ENCODE results near the gene DCC. TPM values are rescaled to one million over a fixed set of nuclear protein-coding genes. Genes with fewer than 3 reads are reported as not detected.

DCC gene
- total RNA-seq, 1 experiment from 2014 or later: 0.72 TPM

DNA sequence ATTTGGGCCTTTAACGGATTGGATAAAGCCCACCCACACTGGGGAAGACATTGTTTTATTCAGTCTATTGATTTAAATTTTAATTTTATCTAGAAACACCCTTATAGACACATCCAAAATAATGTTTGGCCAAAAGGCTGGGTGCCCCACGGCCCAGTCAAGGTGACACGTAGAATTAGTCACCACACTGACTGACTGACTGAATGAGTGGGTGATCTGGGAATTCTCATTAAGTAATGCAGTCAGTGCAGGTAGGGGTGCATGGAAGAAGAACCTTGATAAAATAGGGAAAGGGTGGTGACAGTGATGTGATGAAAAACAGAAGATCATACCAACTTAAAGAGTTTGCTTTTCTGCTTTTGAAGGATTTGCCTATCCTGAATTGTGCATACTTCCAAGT is 554.8 kb downstream of the DCC start:
- DNase-seq (ENCODE audit: low spot score): no peak
- Mint-ChIP-seq H3K9me3 (no peaks in the 10 kb centered on the region), H3K27me3 (ENCODE audit: low read depth) (no peaks in the 10 kb centered on the region), H3K4me3 (no peak overlapping the region), H3K4me1 (peaks cover 5% of the 10 kb centered on the region), H3K27ac (no peak overlapping the region), H3K36me3 (no peaks in the 10 kb centered on the region)
- POLR2A ChIA-PET: no interaction called here
- CTCF ChIA-PET: interaction anchor here (0.6 kb wide), 1 partner anchor 178 kb away, joined by 3 read pairs; no protein-coding TSS in a partner anchor
- no peak for ATAC-seq
- TF ChIP-seq TCF7 (CRISPR knock-in tag; IDR thresholded peaks at IDR 0.05; ENCODE audit: low read depth) (no peak), ZNF138 (CRISPR knock-in tag; conservative IDR thresholded peaks at IDR 0.05) (no peak), IRF1 (CRISPR knock-in tag; IDR thresholded peaks at IDR 0.05) (no peak), GTF2I (CRISPR knock-in tag; conservative IDR thresholded peaks at IDR 0.05) (no peak), PRRX2 (CRISPR knock-in tag; IDR thresholded peaks at IDR 0.05) (no peak), TP53 (CRISPR knock-in tag; IDR thresholded peaks at IDR 0.05) (no peak), NFATC4 (CRISPR knock-in tag; IDR thresholded peaks at IDR 0.05) (no peak), TEAD4 (CRISPR knock-in tag; IDR thresholded peaks at IDR 0.05) (no peak)
- TF ChIP-seq, protein P1, sequence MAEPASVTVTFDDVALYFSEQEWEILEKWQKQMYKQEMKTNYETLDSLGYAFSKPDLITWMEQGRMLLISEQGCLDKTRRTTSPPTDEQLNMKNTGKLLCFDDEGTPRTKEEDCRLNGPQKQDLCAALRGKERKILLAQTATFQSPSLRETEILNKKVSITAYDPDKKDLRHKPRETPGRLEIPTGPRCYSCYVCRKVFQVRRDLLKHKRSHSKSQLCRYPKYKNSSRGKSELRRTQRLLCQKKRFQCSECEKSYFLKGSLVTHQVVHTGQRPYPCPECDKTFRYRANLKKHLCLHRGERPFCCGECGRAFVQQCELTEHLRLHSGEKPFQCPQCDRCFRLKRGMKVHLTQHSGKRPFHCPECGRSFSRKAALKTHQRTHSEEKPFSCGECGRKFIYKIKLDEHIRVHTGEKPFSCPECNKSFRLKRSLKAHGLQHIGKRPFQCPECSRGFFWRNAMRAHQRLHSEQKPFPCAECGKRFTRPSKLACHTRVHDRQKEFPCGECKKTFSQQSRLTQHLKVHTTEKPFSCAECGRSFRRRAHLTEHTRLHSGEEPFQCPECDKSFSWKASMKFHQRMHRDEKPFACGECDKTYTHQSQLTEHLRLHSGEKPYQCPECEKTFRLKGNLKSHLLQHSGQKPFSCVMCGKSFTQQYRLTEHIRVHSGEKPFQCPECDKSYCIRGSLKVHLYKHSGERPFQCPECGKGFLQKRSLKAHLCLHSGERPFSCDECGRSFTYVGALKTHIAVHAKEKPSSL (CRISPR knock-in tag; conservative IDR thresholded peaks at IDR 0.05): no peak
- TF ChIP-seq, protein P2, sequence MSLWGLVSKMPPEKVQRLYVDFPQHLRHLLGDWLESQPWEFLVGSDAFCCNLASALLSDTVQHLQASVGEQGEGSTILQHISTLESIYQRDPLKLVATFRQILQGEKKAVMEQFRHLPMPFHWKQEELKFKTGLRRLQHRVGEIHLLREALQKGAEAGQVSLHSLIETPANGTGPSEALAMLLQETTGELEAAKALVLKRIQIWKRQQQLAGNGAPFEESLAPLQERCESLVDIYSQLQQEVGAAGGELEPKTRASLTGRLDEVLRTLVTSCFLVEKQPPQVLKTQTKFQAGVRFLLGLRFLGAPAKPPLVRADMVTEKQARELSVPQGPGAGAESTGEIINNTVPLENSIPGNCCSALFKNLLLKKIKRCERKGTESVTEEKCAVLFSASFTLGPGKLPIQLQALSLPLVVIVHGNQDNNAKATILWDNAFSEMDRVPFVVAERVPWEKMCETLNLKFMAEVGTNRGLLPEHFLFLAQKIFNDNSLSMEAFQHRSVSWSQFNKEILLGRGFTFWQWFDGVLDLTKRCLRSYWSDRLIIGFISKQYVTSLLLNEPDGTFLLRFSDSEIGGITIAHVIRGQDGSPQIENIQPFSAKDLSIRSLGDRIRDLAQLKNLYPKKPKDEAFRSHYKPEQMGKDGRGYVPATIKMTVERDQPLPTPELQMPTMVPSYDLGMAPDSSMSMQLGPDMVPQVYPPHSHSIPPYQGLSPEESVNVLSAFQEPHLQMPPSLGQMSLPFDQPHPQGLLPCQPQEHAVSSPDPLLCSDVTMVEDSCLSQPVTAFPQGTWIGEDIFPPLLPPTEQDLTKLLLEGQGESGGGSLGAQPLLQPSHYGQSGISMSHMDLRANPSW (CRISPR knock-in tag; conservative IDR thresholded peaks at IDR 0.05; ENCODE audit: low read depth): no peak
- TF ChIP-seq, protein P3, sequence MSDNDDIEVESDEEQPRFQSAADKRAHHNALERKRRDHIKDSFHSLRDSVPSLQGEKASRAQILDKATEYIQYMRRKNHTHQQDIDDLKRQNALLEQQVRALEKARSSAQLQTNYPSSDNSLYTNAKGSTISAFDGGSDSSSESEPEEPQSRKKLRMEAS (CRISPR knock-in tag; IDR thresholded peaks at IDR 0.05): no peak
- TF ChIP-seq, protein P4, sequence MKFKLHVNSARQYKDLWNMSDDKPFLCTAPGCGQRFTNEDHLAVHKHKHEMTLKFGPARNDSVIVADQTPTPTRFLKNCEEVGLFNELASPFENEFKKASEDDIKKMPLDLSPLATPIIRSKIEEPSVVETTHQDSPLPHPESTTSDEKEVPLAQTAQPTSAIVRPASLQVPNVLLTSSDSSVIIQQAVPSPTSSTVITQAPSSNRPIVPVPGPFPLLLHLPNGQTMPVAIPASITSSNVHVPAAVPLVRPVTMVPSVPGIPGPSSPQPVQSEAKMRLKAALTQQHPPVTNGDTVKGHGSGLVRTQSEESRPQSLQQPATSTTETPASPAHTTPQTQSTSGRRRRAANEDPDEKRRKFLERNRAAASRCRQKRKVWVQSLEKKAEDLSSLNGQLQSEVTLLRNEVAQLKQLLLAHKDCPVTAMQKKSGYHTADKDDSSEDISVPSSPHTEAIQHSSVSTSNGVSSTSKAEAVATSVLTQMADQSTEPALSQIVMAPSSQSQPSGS (CRISPR knock-in tag; IDR thresholded peaks at IDR 0.05; ENCODE audit: borderline replicate concordance, low read depth): no peak
- TF ChIP-seq, protein P5, sequence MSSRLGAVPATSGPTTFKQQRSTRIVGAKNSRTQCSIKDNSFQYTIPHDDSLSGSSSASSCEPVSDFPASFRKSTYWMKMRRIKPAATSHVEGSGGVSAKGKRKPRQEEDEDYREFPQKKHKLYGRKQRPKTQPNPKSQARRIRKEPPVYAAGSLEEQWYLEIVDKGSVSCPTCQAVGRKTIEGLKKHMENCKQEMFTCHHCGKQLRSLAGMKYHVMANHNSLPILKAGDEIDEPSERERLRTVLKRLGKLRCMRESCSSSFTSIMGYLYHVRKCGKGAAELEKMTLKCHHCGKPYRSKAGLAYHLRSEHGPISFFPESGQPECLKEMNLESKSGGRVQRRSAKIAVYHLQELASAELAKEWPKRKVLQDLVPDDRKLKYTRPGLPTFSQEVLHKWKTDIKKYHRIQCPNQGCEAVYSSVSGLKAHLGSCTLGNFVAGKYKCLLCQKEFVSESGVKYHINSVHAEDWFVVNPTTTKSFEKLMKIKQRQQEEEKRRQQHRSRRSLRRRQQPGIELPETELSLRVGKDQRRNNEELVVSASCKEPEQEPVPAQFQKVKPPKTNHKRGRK (CRISPR knock-in tag; IDR thresholded peaks at IDR 0.05; ENCODE audit: borderline replicate concordance): no peak

GRCh38 chr18:52897611-52898484 is 557.9 kb downstream of the DCC start:
- ATAC-seq: no peak
- H3K9me3 Mint-ChIP-seq: no peaks in the 10 kb centered on the region
- H3K27ac Mint-ChIP-seq: no peak overlapping the region
- H3K36me3 Mint-ChIP-seq: no peaks in the 10 kb centered on the region
- DNase-seq (ENCODE audit: low spot score): no peak
- CTCF ChIA-PET: no interaction called here
- POLR2A ChIA-PET: interaction anchor here (0.5 to 0.6 kb wide), 2 partner anchors 27 to 388 kb away, joined by 3 read pairs; no protein-coding TSS in a partner anchor
- H3K4me3 Mint-ChIP-seq: no peak overlapping the region
- no peaks in the 10 kb centered on the region for H3K27me3 Mint-ChIP-seq (ENCODE audit: low read depth)
- peaks cover 5% of the 10 kb centered on the region for H3K4me1 Mint-ChIP-seq
- TF ChIP-seq, protein P6, sequence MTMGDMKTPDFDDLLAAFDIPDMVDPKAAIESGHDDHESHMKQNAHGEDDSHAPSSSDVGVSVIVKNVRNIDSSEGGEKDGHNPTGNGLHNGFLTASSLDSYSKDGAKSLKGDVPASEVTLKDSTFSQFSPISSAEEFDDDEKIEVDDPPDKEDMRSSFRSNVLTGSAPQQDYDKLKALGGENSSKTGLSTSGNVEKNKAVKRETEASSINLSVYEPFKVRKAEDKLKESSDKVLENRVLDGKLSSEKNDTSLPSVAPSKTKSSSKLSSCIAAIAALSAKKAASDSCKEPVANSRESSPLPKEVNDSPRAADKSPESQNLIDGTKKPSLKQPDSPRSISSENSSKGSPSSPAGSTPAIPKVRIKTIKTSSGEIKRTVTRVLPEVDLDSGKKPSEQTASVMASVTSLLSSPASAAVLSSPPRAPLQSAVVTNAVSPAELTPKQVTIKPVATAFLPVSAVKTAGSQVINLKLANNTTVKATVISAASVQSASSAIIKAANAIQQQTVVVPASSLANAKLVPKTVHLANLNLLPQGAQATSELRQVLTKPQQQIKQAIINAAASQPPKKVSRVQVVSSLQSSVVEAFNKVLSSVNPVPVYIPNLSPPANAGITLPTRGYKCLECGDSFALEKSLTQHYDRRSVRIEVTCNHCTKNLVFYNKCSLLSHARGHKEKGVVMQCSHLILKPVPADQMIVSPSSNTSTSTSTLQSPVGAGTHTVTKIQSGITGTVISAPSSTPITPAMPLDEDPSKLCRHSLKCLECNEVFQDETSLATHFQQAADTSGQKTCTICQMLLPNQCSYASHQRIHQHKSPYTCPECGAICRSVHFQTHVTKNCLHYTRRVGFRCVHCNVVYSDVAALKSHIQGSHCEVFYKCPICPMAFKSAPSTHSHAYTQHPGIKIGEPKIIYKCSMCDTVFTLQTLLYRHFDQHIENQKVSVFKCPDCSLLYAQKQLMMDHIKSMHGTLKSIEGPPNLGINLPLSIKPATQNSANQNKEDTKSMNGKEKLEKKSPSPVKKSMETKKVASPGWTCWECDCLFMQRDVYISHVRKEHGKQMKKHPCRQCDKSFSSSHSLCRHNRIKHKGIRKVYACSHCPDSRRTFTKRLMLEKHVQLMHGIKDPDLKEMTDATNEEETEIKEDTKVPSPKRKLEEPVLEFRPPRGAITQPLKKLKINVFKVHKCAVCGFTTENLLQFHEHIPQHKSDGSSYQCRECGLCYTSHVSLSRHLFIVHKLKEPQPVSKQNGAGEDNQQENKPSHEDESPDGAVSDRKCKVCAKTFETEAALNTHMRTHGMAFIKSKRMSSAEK (CRISPR knock-in tag; IDR thresholded peaks at IDR 0.05; ENCODE audit: borderline replicate concordance): no peak
- no peak for TF ChIP-seq TCF7 (CRISPR knock-in tag; IDR thresholded peaks at IDR 0.05; ENCODE audit: low read depth)
- no peak for TF ChIP-seq ATF3 (CRISPR knock-in tag; conservative IDR thresholded peaks at IDR 0.05)
- no peak for TF ChIP-seq ZNF423 (CRISPR knock-in tag; IDR thresholded peaks at IDR 0.05)
- no peak for TF ChIP-seq FOXP1 (CRISPR knock-in tag; IDR thresholded peaks at IDR 0.05; ENCODE audit: borderline replicate concordance)
- TF ChIP-seq, protein P4 (CRISPR knock-in tag; IDR thresholded peaks at IDR 0.05; ENCODE audit: borderline replicate concordance, low read depth): no peak
